CD14-positive monocyte (primary cell): ENCODE data around the gene DMBX1. TPM values are rescaled to one million over a fixed set of nuclear protein-coding genes. Genes with fewer than 3 reads are reported as not detected.
A peak's percentile ranks its signal among the peaks of the same experiment; 100 is the strongest.

Experiments
- DNase-seq, 3 donors: peaks; one replicate each; pipeline ENCODE4 v3.0.0-alpha.2; 2011 to 2022
- H2AFZ ChIP-seq: 2 replicates; pipeline ENCODE4 v1.6.0; 2012; ENCODE audit warnings: mild to moderate bottlenecking, low read depth, low read length, inconsistent platforms; ENCODE audit not compliant: insufficient read depth, poor library complexity, severe bottlenecking
- H3K27ac ChIP-seq, 2 donors: 1 replicate in 1 of 2; 2 replicates in 1 of 2; pipeline ENCODE4 v1.5.1; 2012 to 2013; ENCODE audit warnings: low read length in 2 of 2, control low read depth in 1 of 2, inconsistent platforms in 1 of 2, low read depth in 1 of 2, mild to moderate bottlenecking in 1 of 2
- H3K27me3 ChIP-seq, 2 donors: one replicate each; pipeline versions ENCODE4 v1.6.0 to v1.6.1; 2011 to 2013; ENCODE audit warnings: low read length in 2 of 2; ENCODE audit not compliant: control insufficient read depth in 2 of 2, insufficient read depth in 2 of 2
- H3K36me3 ChIP-seq, 2 donors: replicated peaks in 1 of 2; 1 replicate in 1 of 2; 2 replicates in 1 of 2; pipeline versions ENCODE4 v1.5.1 to v1.6.1; 2012 to 2013; ENCODE audit warnings: low read length in 2 of 2, control low read depth in 1 of 2, inconsistent platforms in 1 of 2, mild to moderate bottlenecking in 1 of 2; ENCODE audit not compliant: insufficient read depth in 2 of 2, control insufficient read depth in 1 of 2
- H3K4me1 ChIP-seq, 2 donors: 1 replicate in 1 of 2; 2 replicates in 1 of 2; pipeline versions ENCODE4 v1.5.1 to v1.6.1; 2012 to 2013; ENCODE audit warnings: low read length in 2 of 2, control low read depth in 1 of 2, inconsistent platforms in 1 of 2, mild to moderate bottlenecking in 1 of 2, moderate library complexity in 1 of 2; ENCODE audit not compliant: insufficient read depth in 2 of 2, control insufficient read depth in 1 of 2
- H3K4me2 ChIP-seq: replicated peaks from 2 replicates; pipeline ENCODE3; 2012; ENCODE audit warnings: low read length, moderate library complexity, mild to moderate bottlenecking; ENCODE audit not compliant: poor library complexity, severe bottlenecking; ENCODE audit errors: extremely low read depth
- H3K4me3 ChIP-seq, 3 experiments: fragments of 200-600 bp in 1 of 3; sonication (generic) in 1 of 3; replicated peaks in 1 of 3; 1 replicate in 2 of 3; 2 replicates in 1 of 3; pipeline ENCODE4 v1.5.1; 2011 to 2013; ENCODE audit warnings: low read length in 3 of 3, mild to moderate bottlenecking in 3 of 3, control low read depth in 2 of 3, low read depth in 2 of 3, inconsistent platforms in 1 of 3, moderate library complexity in 1 of 3
- H3K79me2 ChIP-seq: 2 replicates; pipeline ENCODE4 v1.6.0; 2012; ENCODE audit warnings: mild to moderate bottlenecking, control low read depth, inconsistent platforms, low read length, moderate library complexity; ENCODE audit not compliant: insufficient read depth
- H3K9ac ChIP-seq: 2 replicates; pipeline ENCODE4 v1.6.0; 2017; ENCODE audit warnings: low read length, mild to moderate bottlenecking; ENCODE audit not compliant: insufficient read depth, poor library complexity, severe bottlenecking
- H3K9me3 ChIP-seq, 2 donors: replicated peaks in 1 of 2; 1 replicate in 1 of 2; 2 replicates in 1 of 2; pipeline versions ENCODE4 v1.5.1 to v1.6.1; 2012 to 2013; ENCODE audit warnings: low read length in 2 of 2, control low read depth in 1 of 2; ENCODE audit not compliant: control insufficient read depth in 1 of 2, insufficient read depth in 1 of 2
- H4K20me1 ChIP-seq: 2 replicates; pipeline ENCODE4 v1.6.0; 2012; ENCODE audit warnings: mild to moderate bottlenecking, low read length, control low read depth, moderate library complexity; ENCODE audit not compliant: insufficient read depth
- H3K27ac Mint-ChIP-seq, 7 donors: one replicate each; pipeline ENCODE4 v1.8.0; 2020; ENCODE audit warnings: mild to moderate bottlenecking in 7 of 7, mixed read lengths in 7 of 7, moderate library complexity in 6 of 7, inconsistent platforms in 2 of 7
- H3K27me3 Mint-ChIP-seq, 3 donors: one replicate each; pipeline ENCODE4 v1.8.0; 2021 to 2022; ENCODE audit warnings: low read depth in 3 of 3, mild to moderate bottlenecking in 3 of 3, mixed read lengths in 3 of 3, moderate library complexity in 3 of 3, inconsistent platforms in 1 of 3
- H3K36me3 Mint-ChIP-seq, 2 donors: one replicate each; pipeline ENCODE4 v1.8.0; 2020; ENCODE audit warnings: mixed read lengths in 2 of 2, inconsistent platforms in 1 of 2, mild to moderate bottlenecking in 1 of 2
- H3K4me1 Mint-ChIP-seq: one replicate; pipeline ENCODE4 v1.8.0; 2020; ENCODE audit warnings: mild to moderate bottlenecking, mixed read lengths
- H3K4me3 Mint-ChIP-seq, 2 donors: one replicate each; pipeline ENCODE4 v1.8.0; 2020; ENCODE audit warnings: mild to moderate bottlenecking in 2 of 2, mixed read lengths in 2 of 2, moderate library complexity in 1 of 2
- H3K9me3 Mint-ChIP-seq, 7 donors: one replicate each; pipeline ENCODE4 v1.8.0; 2020 to 2022; ENCODE audit warnings: mixed read lengths in 7 of 7, mild to moderate bottlenecking in 6 of 7, moderate library complexity in 6 of 7, inconsistent platforms in 2 of 7
- WGBS: methylation state at CpG from one replicate; pipeline ENCODE4 v1.1.5; 2013; ENCODE audit warnings: missing lambda C conversion rate; ENCODE audit not compliant: insufficient coverage; 5-methylcytosine and 5-hydroxymethylcytosine counted together
- intact Hi-C, 2 donors: fragments of 100-400 bp; cut with micrococcal nuclease; formaldehyde crosslinking; loops; one replicate each; pipeline versions ENCODE4 v1.15.0 to v1.15.1; 2023
- polyA plus RNA-seq, 3 donors: library from polyadenylated mRNA; depleted of rRNA in 1 of 3; unstranded in 2 of 3; stranded (reverse) in 1 of 3; fragments of 300-500 nt in 2 of 3; fragments of >200 nt in 1 of 3; fragmentation: Illumina TruSeq in 2 of 3; gene quantifications; 1 replicate in 2 of 3; 2 replicates in 1 of 3; pipeline ENCODE4 v1.2.3, GENCODE V29; 2012 to 2021
- TF ChIP-seq, protein P1 (sequence below): fragments of 200-600 bp; IDR thresholded peaks from one replicate; pipeline ENCODE4 v1.8.0; 2022; ENCODE audit warnings: antibody characterized with exemption, mild to moderate bottlenecking

Gene DMBX1
- polyA plus RNA-seq, 3 donors: not detected

DNA sequence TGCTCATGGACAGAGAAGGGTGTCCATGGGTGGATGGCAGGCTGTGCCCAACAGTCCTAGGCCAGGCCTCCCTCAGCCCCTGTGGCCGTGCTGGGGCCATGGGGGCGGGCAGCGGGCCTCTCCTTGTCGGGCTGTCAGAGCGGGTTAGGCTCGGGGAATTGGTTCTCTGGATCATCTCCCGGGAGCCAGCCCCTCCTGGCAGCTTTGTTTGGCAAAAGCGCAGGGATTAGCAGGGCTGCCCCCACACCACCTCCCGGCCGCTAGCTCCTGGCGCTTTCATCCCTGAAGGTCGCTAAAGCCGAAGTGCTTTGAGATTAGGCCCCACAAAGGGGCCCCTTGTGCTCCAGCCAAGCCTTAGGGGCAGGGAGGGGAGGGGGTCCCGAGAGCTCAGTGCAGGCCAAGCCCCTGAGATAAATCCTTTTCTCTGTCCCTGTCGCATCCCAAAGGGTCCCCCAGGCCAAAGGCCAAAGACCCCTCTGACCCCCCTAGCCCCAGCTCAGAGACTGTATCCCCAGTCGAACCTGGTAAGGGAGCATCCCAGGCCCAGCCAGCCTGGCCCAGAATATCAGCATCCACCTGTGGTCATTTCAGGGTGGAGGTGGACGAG lies 9.8 kb upstream of the DMBX1 start:
- no peak overlapping the region for H3K27ac Mint-ChIP-seq
- DNase-seq: no peak

GRCh38 chr1:46480959-46481646 lies 8.5 kb upstream of the DMBX1 start:
- 50% methylated on average over 2 of the region's 7 CpGs for WGBS
- no peak overlapping the region for H3K27ac ChIP-seq
- H3K9ac ChIP-seq: no peak overlapping the region
- no peak for DNase-seq
- H3K36me3 ChIP-seq: no peaks in the 10 kb centered on the region
- Mint-ChIP-seq H3K9me3 (peaks cover 0 to 4% (median 0%) of the 10 kb centered on the region in 7 donors), H3K27ac (peak overlapping the region in 1 of 7 donors; percentile 59), H3K27me3 (peaks cover 43 to 63% (median 43%) of the 10 kb centered on the region in 3 donors), H3K4me1 (peaks cover 3% of the 10 kb centered on the region), H3K4me3 (no peak overlapping the region), H3K36me3 (no peaks in the 10 kb centered on the region)
- intact Hi-C loops: no loop called here
- no peaks in the 10 kb centered on the region for H4K20me1 ChIP-seq
- H3K4me3 ChIP-seq: no peak overlapping the region
- H3K27me3 ChIP-seq: peaks cover 12 to 45% of the 10 kb centered on the region in 2 donors
- H3K9me3 ChIP-seq: no peaks in the 10 kb centered on the region
- H2AFZ ChIP-seq: no peak overlapping the region
- H3K79me2 ChIP-seq: no peaks in the 10 kb centered on the region
- H3K4me2 ChIP-seq: no peak overlapping the region
- peaks cover 0 to 6% of the 10 kb centered on the region in 2 donors for H3K4me1 ChIP-seq
- TF ChIP-seq, protein P1, sequence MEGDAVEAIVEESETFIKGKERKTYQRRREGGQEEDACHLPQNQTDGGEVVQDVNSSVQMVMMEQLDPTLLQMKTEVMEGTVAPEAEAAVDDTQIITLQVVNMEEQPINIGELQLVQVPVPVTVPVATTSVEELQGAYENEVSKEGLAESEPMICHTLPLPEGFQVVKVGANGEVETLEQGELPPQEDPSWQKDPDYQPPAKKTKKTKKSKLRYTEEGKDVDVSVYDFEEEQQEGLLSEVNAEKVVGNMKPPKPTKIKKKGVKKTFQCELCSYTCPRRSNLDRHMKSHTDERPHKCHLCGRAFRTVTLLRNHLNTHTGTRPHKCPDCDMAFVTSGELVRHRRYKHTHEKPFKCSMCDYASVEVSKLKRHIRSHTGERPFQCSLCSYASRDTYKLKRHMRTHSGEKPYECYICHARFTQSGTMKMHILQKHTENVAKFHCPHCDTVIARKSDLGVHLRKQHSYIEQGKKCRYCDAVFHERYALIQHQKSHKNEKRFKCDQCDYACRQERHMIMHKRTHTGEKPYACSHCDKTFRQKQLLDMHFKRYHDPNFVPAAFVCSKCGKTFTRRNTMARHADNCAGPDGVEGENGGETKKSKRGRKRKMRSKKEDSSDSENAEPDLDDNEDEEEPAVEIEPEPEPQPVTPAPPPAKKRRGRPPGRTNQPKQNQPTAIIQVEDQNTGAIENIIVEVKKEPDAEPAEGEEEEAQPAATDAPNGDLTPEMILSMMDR: no peak

More for the DNA sequence above, 9.8 kb upstream of the DMBX1 start:
- TF ChIP-seq, protein P1: no peak
- no peaks in the 10 kb centered on the region for H3K9me3 ChIP-seq
- H3K27ac ChIP-seq: no peak overlapping the region
- 79% methylated on average over 12 of the region's 17 CpGs for WGBS
- H3K4me1 ChIP-seq: peaks cover 0 to 6% of the 10 kb centered on the region in 2 donors
- H4K20me1 ChIP-seq: no peaks in the 10 kb centered on the region
- H3K36me3 ChIP-seq: no peaks in the 10 kb centered on the region
- intact Hi-C loops: loop anchor here in 1 of 2 donors (10.0 kb wide), 1 partner anchor 235 kb away; the partner anchor contains the start of gene EFCAB14
- H3K27me3 ChIP-seq: peaks cover 5 to 38% of the 10 kb centered on the region in 2 donors
- Mint-ChIP-seq H3K27me3 (peaks cover 35 to 58% (median 37%) of the 10 kb centered on the region in 3 donors), H3K9me3 (no peaks in the 10 kb centered on the region), H3K4me3 (no peak overlapping the region), H3K4me1 (peaks cover 3% of the 10 kb centered on the region), H3K36me3 (no peaks in the 10 kb centered on the region)
- no peaks in the 10 kb centered on the region for H3K79me2 ChIP-seq
- H3K4me2 ChIP-seq: no peak overlapping the region
- H3K4me3 ChIP-seq: no peak overlapping the region
- H2AFZ ChIP-seq: no peak overlapping the region
- H3K9ac ChIP-seq: no peak overlapping the region
